Measurements from ENCODE around the gene PRKCZ.

GRCh38 chr1:2135441-2135841 is 85.2 kb downstream of the PRKCZ start:
- TF ChIP-seq EZH2 (IDR thresholded peaks at IDR 0.05; ENCODE audit: borderline replicate concordance, low read depth, low read length, poor library complexity, severe bottlenecking) (no peak), CTCF (conservative IDR thresholded peaks at IDR 0.05; ENCODE audit: low read depth, low read length) (no peak)
